ENCODE results near the gene PDE8A.
A peak's percentile ranks its signal among the peaks of the same experiment; 100 is the strongest.

The PDE8A gene

DNA sequence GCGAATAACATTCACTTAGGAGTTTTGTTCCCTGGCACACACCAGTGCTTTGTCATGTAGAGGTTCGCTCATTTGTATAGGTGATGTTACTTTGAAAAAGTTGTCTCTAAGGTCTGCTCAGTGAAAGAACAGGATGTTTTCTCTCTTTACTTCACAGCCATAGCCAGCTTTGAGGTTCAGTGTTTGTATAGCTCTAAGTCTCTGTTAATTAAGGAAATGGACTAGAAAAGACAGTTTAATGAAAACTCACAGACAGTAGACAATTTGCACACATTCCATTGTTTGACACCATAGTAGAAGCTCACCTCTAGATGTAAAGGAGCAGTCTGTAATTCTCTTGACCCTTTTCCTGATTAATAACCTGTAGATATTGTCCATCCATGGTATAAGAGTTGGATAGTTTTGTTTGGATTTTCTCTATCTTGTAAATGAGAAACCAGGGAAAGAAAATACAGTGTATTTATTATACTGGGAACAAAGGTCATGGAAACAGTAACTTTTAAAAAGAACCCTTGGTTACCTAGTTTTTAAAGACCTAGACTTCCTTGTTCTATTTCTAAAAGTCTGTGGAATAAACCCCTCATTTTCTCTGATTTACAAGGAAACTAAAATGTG lies 50.4 kb downstream of the PDE8A start:
- DNase-seq (ENCODE audit: low spot score), result no peak

DNA sequence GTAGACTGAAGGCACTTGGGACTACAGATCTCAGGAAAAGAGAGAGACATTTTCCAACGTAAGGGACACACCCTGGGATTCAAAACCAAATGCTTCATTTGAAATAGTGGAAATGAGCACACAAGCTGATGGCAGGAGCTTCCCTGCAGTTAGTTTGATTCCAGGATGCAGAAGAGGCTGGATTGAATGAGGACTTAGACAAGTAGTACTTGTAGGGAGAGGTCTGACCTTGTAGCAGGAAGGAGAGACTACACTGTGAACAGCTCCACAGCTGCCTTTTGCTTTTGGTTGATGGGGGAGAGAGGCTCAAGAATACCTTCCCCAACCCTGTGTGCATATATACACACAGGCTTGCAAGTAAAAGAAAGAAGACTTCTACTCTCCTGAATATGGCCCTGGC lies 51.5 kb downstream of the PDE8A start:
- DNase-seq (ENCODE audit: low spot score), result no peak

DNA sequence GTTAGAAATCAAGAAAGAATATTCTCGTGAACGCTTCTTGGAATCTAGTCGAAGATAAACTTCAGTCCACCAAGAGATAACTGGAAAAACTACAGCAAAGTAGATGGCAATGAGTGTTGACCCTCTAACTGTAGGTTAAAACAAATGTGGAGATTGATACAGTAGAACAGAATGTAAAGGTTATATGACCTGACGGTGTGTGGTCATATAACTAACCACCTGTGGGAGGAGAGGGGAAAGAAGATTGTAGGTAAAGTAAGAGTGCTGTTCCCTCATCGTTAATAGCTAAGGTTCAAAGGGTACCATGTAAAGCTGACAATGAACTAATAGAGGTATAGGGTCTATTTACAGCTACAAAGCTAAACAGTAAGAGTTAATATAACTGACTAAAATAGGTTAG lies 52.6 kb downstream of the PDE8A start:
- DNase-seq (ENCODE audit: low spot score), result no peak

DNA sequence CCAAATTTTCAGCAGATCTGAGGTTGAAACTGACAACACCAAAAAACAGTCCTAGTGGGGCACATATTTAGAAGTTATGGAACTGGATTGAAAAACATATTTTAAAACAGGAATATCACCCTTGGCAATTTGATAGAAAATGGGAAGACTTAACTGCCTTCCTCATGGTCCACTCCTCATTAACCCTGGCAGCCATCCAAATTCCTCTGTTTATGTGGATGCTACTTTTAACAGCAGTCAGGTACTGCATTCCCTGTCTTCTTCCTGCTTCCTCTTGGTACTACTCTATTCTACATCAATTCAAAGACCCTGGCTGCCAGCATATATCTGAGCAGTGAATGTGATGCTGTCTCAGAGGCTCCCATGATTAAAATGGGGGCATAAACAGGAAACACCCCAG lies 54.3 kb downstream of the PDE8A start:
- no peak for DNase-seq (ENCODE audit: low spot score)

DNA sequence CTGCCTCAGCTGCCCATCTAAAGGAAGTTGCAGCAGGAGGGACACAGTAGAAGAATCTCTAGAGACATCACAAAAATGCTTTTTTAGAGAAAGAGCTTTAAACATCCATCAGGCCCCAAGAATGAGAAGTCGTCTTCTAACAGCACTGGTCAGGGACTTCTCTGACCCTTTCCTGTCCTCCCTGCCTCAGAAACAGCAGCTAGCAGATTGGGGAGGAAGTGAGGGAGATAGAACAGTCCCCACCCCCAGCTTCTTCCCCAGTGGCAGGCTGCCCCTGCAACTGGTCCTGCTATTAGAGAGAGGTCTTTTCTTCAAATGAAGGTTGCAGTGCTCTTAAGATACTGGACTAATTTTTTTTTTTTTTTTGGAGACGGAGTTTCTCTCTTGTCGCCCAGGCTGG lies 55.1 kb downstream of the PDE8A start:
- no peak for DNase-seq (ENCODE audit: low spot score)

DNA sequence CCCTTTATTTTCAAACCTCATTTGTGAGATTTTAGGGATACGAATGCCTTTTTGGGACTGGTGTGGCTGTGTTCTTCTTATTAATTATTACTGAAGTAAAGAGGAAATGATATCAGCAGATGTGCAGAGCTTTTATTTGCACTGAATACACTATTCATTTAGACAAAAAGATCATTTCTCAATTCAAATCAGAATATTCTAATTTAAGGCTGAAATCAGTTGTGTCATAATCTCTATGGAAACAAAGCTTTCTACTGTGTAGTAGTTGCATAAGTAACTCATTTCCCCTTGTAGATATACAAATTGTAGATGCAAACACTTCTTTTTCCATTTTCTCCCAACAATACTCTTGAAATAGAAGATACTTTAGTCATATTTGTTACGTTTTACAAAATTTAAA lies 56.0 kb downstream of the PDE8A start:
- no peak for DNase-seq (ENCODE audit: low spot score)

DNA sequence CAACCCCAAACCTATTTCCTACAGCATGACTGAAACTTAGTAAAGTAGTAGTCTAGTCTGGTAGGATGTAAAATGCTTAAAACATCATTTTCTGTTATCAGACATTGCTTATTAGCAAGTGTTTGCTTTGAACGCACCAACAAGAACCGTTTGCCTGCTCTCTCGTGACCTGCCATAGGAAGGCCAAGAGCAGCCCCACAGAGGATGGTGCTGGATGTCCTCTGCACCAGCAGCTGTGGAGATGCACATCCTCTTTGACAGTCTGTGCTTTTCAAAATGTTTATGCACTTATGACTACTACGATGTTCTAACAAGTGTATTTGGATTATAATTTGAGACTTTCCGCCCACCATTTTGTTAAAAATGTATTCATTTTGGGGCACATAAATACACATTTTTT lies 59.6 kb downstream of the PDE8A start:
- DNase-seq (ENCODE audit: low spot score), result no peak

DNA sequence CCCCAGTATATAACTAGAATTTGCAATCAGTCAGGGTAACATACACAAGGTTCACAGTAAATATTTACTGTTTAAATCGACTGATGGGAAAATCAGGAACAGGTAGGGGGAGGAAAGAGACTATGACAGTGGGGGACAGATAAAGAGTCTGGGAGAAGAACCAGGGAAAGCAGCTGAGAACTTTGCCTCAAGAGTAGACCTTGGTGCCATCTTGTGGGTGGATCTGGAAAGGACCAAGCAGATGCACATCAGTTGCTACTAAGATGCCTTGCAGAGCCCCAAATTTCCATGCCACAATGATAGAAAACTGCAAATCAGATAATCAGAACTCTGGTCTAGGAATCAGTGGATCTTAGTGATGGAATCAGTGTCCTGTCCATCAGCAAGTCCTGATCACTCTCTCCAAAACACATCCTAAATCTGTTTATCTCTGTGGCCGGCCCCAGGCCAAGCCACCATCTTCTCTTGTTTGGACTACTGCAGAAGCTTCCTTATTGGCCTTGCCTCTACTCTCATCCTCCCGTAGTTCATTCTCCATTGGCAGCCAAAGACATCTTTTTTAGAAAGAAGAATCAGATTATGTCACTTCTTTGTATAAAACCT lies 62.7 kb downstream of the PDE8A start:
- DNase-seq (ENCODE audit: low spot score), result peak; percentile 34

DNA sequence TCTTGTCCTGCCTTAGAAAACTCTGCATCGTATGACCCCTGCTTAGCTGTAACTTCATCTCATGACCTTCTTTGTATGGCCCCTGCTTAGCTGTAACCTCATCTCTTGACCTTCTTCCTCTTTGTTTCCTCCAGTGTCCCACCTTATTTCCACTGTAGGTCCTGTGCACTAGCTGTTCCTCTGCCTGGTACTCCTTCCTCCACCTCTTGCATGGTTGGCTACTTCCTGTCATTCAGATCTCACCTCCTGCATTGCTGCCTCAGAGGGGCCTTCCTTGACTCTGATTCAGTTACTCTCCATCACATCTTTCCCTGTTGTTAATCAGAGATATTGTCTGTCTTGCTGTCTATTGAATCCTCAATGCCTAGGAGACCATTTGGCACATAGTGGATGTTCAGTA lies 63.2 kb downstream of the PDE8A start:
- DNase-seq (ENCODE audit: low spot score), result no peak

DNA sequence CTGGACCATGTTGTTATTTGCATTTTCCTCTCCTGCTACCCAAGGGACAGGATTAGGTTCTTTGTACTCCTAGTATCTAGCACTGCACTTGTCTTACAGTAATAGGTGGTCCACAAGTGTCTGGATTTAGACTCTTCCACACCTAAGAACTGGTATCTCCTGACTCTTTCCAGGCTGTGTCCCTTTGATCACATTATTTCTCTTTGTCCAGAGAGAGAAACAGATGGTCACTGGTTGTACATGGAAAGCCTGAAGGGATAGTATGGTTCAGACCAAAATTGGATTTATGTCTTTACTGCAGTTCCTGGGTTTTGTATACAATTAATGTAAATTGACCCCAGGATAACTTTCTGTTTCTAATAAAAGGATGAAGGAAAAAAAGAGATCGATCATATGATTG lies 64.0 kb downstream of the PDE8A start:
- no peak for DNase-seq (ENCODE audit: low spot score)

DNA sequence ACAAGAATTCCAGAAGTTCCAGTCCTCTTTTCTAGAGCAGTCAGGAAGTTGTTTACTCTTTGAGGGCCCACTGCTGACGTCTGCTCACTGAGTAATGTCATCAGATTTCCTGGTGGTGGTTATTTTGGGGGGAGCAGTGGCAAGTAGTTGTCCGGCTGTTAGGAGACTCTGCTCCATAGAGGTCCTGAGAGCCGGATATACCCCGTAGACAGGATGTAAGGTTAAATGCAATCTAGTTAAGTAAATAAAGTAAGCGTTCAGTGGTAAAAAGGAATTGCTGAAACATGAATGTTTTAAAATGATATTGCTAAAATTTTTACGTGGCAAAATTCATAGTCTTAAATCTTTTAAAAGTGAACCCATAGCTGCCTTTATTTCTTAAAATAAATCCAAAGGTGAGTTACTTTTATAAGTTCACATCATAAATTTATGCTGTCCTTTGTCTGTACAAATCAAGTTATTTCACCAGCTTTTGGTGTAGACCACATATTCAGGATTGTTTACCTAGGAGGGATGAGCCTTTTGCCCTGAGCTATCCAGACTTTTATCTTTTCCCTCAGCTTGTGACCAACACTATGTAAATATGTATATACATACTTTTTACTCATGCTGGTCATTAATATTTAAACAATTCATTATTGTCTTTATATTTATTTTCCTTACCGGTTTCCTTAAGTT lies 65.8 kb downstream of the PDE8A start:
- peak; percentile 12 for DNase-seq (ENCODE audit: low spot score)

DNA sequence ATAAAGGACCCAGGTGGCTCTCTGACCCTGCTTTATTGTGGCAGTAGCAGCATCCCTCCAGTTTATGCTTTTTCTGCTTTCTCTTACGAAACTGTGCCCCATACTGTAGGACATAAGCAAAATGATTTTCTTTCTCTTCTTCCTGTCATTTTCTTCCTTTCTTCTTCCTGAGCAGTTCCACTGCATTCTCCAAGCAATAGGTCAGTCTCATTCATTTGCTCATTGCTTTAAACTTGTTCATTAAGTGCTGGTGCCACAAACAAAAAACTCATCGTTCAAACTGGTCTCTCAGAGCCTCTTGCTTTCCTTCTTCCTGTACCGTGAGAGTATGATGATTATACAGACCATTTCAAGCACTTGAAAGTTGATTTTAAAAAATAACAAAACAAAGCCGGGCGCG lies 66.8 kb downstream of the PDE8A start:
- DNase-seq (ENCODE audit: low spot score), result no peak

DNA sequence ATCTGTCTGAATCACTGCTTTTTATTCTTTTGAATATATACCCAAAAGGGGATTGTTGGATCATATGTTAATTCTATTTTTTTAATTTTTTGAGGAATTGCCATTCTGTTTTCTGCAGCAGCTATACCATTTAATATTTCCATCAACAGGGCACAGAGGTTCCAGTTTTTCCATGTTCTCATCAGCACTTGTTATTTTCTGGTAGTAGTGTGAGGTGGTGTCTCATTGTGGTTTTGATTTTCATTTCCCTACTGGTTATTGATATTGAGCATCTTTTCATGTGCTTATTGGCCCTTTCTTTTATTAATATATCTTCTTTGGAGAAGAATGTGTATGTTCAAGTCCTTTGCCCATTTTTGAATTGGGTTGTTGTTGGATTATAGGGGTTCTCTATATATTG lies 68.1 kb downstream of the PDE8A start:
- no peak for DNase-seq (ENCODE audit: low spot score)

DNA sequence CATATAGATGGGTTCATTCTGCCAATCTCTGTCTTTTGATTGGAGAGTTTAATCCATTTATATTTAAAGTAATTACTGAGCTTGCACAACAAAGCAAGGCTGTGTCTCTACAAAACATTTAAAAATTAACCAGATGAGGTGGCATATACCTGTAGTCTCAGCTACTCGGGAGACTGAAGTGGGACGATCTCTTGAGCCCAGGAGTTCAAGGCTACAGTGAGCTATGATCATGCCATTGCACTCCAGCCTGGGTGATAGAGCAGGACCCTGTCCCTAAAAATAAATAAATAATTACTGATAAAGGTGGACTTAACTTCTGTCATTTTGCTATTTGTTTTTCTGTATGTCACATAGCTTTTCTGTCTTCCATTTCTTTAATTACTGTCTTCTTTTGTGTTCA lies 78.1 kb downstream of the PDE8A start:
- no peak for DNase-seq (ENCODE audit: low spot score)

DNA sequence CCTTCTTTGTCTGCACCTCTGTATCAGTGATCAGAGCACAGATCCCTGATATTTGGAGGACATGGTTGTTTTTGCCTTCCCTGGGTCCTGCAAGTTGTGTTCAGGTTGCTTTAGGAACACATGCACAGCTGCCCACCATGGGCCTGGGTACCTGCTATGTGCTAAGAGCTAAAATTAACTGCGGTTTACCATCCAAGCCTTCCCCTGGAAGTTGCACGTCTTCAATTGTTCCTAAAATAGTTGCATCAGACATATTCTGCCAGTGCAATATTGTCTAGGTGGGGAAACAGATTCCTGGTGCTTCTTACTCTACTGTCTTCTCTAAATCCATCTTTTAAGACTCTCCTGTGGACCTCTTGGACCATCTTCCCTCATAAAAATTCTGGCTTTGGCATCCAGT lies 80.9 kb downstream of the PDE8A start:
- DNase-seq (ENCODE audit: low spot score), result no peak

DNA sequence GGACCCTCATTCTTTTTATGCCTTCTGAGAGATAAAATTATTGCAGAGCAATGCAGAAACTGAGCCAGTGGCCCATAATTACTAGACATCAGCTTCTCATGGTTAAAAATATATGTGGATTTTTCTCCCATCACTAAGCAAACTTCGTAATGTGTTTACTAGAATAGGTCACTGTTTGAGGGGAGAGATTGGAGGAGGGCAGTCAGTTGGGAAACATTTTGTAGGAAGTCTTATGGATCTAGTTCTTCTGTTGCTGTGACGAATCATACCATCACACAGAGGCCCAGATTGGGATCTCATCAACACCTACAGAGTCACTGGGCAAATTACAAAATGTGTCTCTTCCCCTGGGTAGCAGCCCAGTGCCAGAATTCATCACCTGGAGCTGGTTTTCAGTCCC lies 81.4 kb downstream of the PDE8A start:
- no peak for DNase-seq (ENCODE audit: low spot score)

DNA sequence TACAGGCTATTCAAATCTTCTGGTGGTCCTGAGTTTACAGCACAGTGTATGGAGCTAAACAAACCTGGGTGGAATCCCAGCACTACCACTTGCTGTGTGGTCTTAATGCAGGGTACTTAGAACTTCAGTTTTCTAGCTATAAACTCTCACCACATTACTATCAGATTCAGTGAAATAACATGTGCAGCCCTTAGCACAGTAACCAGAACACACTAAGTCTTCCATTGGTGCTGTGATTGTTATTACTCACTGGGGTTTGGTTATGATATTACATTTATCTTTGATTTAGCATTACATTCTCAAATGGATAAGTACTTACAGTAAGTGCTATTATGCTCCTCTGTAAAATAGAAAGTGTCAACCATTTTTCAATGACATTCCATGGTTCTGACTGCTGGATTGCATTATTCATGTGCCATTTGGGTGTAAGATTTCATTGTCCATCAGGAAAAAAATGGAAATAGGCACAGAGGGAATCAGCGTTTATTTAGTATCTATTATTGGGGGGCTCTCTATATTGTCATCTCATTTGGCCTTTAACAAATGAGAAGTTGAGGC lies 81.9 kb downstream of the PDE8A start:
- no peak for DNase-seq (ENCODE audit: low spot score)

DNA sequence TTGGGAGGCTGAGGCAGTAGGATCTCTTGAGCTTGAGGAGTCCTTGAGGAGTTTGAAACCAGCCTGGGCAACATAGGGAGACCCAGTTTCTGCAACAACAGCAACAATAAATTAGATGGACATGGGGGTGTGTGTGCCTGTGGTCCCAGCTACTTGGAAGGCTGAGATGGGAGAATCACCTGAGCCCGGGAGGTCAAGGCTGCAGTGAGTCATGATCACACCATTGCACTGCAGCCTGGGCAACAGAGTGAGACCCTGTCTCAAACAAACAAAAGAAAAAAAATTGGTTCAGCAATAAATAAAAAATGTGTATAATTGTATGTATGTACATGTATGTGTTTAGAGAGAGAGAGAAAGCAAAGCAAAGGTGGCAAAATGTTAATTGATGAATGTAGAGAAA lies 83.1 kb downstream of the PDE8A start:
- DNase-seq (ENCODE audit: low spot score), result no peak

DNA sequence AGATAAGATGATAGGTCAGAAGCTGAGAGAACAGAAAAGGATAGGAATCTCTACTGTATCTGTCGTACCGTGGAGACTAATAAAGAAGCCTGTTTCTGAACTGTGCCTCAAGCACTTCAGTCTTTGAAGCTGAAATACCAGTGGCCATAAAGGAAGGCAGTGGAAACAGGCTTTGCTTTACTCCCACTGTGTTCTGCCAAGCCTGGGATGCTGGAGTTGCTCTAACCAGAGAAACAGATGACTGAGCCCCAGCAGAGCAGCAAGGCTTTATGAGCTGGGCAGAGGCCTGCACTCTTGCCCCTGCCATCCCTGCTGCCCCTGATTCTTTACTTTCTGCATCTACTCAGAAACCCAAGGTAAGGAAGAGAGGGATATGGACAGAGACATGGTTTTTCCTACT lies 89.4 kb downstream of the PDE8A start:
- DNase-seq (ENCODE audit: low spot score), result no peak

DNA sequence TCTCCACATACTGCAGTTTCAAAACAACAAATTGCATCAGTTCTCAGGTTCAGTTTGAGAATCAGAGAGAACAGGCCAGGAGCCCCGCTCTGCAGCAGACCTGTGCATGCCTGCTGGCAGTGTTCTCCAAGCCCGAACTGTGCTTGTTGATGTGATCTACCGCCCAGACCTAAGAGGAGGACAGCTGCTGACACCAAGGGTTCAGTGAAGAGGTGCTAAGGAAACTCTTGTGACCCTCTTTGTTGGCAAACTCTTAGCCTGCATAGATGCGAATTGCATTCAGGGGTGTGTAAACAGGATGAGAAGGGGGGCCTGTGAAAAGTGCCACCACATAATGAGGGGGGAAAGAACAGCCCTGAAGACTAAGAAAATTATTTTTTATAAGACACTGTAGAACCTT lies 89.8 kb downstream of the PDE8A start:
- DNase-seq (ENCODE audit: low spot score), result no peak

DNA sequence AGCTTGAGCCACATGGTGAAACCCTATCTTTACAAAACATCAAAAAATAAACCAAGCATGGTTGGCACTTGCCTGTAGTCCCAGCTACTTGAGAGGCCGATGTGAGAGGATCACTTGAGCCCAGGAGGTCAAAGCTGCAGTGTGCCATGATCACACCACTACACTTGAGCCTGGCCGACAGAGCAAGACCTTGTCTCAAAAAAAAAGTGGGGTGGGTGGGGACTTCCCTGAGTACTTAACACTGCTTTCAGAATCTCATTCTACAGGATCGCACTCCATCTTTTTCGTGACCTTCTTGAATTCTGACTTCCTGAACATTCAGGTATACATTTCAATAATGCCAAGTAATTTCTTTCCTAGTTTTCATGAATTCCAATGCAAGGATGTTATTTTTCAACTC lies 91.3 kb downstream of the PDE8A start:
- DNase-seq (ENCODE audit: low spot score), result no peak

DNA sequence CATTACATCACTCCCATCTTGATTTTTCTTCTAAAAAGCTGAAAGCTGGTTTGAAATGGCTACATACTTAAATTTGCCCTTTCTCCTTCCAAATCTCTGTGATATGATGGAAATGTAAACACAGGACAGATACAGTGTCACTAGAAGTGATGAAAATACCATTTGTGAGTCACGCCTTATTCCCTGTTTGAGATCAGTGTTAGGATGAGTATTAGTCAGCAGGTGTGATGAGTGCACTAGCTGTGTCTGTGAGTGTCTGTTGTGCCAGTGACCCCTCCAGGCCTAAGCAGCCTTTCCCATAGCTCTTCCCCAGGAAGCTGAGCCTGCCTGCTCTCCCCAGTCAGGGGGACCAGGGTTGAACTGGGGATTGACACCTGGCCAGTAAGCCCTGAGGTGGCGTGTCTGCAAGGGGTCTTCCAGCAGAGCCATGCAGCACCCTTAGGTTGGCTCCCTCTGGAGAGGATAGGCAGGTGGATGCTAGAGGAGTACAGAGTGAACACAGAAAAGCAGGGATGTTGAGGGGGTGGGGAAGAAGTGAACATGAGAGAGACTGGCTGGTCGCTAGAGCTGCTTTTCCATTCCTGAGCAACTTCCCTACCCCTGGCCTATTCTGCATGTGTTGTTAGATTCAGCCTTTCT lies 92.0 kb downstream of the PDE8A start:
- no peak for DNase-seq (ENCODE audit: low spot score)

DNA sequence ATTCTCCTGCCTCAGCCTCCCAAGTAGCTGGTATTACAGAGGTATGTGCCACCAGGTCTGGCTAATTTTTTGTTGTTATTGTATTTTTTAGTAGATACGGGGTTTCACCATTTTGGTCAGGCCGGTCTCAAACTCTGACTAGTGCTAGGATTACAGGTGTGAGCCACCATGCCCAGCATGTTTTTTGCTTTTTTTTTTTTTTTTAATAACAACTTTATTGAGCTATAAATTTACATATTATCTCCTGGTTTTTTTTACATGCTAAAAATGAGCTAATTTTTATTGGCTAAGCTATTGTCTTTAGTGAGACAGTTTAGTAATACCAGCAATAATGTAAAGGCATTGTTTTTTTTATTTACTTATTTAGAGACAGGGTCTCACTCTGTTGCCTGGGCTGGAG lies 105.2 kb downstream of the PDE8A start:
- no peak for DNase-seq (ENCODE audit: low spot score)
